ENCODE measurements around the gene RMI1. TPM values are rescaled to one million over a fixed set of nuclear protein-coding genes. Genes with fewer than 3 reads are reported as not detected.

RMI1 gene
- total and polyA plus RNA-seq, 2 donors from 2014 or later, result 2.9 to 6.2 TPM

DNA sequence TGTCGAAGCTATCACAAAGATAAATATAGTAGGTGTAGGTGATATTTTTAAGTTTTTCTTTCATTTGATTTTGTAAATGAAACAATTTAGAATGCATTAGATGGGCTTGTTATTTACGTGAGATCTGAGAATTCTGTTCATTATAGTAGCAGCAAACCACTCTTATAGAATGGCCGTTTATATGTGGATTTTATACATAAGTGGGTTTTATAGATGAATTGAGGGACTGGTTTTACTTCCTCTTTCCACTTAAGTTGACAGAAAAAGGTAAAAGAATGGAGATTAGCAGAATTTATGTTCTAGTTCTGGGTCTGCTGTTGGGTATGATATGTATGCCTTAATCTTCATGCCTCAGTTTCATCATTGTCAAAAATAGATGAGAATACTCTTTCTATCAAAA, 5.6 kb downstream of the RMI1 start:
- Histone ChIP-seq H3K4me3 (ENCODE audit: low read length in 3 of 3) (no peak overlapping the region), H3K9ac (ENCODE audit: low read length in 3 of 3) (no peak overlapping the region), H3K27me3 (ENCODE audit: control insufficient read depth, insufficient read depth, low read length) (no peaks in the 10 kb centered on the region), H3K27ac (ENCODE audit: low read depth in 2 of 2, low read length in 2 of 2) (no peak overlapping the region), H3K36me3 (ENCODE audit: control insufficient read depth in 2 of 3, insufficient read depth in 3 of 3, low read length in 3 of 3) (no peaks in the 10 kb centered on the region), H3K4me1 (ENCODE audit: control insufficient read depth in 2 of 3, insufficient read depth in 2 of 3, low read depth in 1 of 3, low read length in 3 of 3) (no peaks in the 10 kb centered on the region), H3K9me3 (ENCODE audit: control insufficient read depth in 2 of 3, insufficient read depth in 1 of 3, low read length in 3 of 3) (no peaks in the 10 kb centered on the region)
- TF ChIP-seq, protein P1, sequence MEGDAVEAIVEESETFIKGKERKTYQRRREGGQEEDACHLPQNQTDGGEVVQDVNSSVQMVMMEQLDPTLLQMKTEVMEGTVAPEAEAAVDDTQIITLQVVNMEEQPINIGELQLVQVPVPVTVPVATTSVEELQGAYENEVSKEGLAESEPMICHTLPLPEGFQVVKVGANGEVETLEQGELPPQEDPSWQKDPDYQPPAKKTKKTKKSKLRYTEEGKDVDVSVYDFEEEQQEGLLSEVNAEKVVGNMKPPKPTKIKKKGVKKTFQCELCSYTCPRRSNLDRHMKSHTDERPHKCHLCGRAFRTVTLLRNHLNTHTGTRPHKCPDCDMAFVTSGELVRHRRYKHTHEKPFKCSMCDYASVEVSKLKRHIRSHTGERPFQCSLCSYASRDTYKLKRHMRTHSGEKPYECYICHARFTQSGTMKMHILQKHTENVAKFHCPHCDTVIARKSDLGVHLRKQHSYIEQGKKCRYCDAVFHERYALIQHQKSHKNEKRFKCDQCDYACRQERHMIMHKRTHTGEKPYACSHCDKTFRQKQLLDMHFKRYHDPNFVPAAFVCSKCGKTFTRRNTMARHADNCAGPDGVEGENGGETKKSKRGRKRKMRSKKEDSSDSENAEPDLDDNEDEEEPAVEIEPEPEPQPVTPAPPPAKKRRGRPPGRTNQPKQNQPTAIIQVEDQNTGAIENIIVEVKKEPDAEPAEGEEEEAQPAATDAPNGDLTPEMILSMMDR (IDR thresholded peaks at IDR 0.05; ENCODE audit: borderline replicate concordance, extremely low read depth, insufficient read depth), result no peak
- no peak for FAIRE-seq
- no peak for DNase-seq
- intact Hi-C loops (cut with DNase I), result no loop called here

- Histone ChIP-seq H3K4me1 (ENCODE audit: control insufficient read depth in 2 of 3, insufficient read depth in 2 of 3, low read depth in 1 of 3, low read length in 3 of 3) (no peaks in the 10 kb centered on the region), H3K36me3 (ENCODE audit: control insufficient read depth in 2 of 3, insufficient read depth in 3 of 3, low read length in 3 of 3) (no peaks in the 10 kb centered on the region), H3K27me3 (ENCODE audit: control insufficient read depth, insufficient read depth, low read length) (no peaks in the 10 kb centered on the region), H3K9me3 (ENCODE audit: control insufficient read depth in 2 of 3, insufficient read depth in 1 of 3, low read length in 3 of 3) (no peaks in the 10 kb centered on the region), H3K27ac (ENCODE audit: low read depth in 2 of 2, low read length in 2 of 2) (no peak overlapping the region), H3K4me3 (ENCODE audit: low read length in 3 of 3) (no peak overlapping the region), H3K9ac (ENCODE audit: low read length in 3 of 3) (no peak overlapping the region)
- intact Hi-C loops (cut with DNase I), result no loop called here
- no peak for DNase-seq
- TF ChIP-seq, protein P1 (IDR thresholded peaks at IDR 0.05; ENCODE audit: borderline replicate concordance, extremely low read depth, insufficient read depth), result no peak
- FAIRE-seq, result no peak
Observed at GRCh38 chr9:83986765-83987401, 6.3 kb downstream of the RMI1 start.

GRCh38 chr9:83987402-83987791, 6.8 kb downstream of the RMI1 start:
- no peaks in the 10 kb centered on the region for H3K36me3 ChIP-seq (ENCODE audit: control insufficient read depth in 2 of 3, insufficient read depth in 3 of 3, low read length in 3 of 3)
- H3K9ac ChIP-seq (ENCODE audit: low read length in 3 of 3), result no peak overlapping the region
- H3K4me3 ChIP-seq (ENCODE audit: low read length in 3 of 3), result no peak overlapping the region
- DNase-seq (no peak), FAIRE-seq (no peak)
- TF ChIP-seq, protein P1 (IDR thresholded peaks at IDR 0.05; ENCODE audit: borderline replicate concordance, extremely low read depth, insufficient read depth), result no peak
- H3K27me3 ChIP-seq (ENCODE audit: control insufficient read depth, insufficient read depth, low read length), result no peaks in the 10 kb centered on the region
- intact Hi-C loops (cut with DNase I), result no loop called here
- H3K9me3 ChIP-seq (ENCODE audit: control insufficient read depth in 2 of 3, insufficient read depth in 1 of 3, low read length in 3 of 3), result no peaks in the 10 kb centered on the region
- no peak overlapping the region for H3K27ac ChIP-seq (ENCODE audit: low read depth in 2 of 2, low read length in 2 of 2)
- H3K4me1 ChIP-seq (ENCODE audit: control insufficient read depth in 2 of 3, insufficient read depth in 2 of 3, low read depth in 1 of 3, low read length in 3 of 3), result no peaks in the 10 kb centered on the region

GRCh38 chr9:83988411-83988810, 7.8 kb downstream of the RMI1 start:
- Histone ChIP-seq H3K4me3 (ENCODE audit: low read length in 3 of 3) (no peak overlapping the region), H3K27me3 (ENCODE audit: control insufficient read depth, insufficient read depth, low read length) (no peaks in the 10 kb centered on the region), H3K9me3 (ENCODE audit: control insufficient read depth in 2 of 3, insufficient read depth in 1 of 3, low read length in 3 of 3) (no peaks in the 10 kb centered on the region), H3K9ac (ENCODE audit: low read length in 3 of 3) (no peak overlapping the region), H3K4me1 (ENCODE audit: control insufficient read depth in 2 of 3, insufficient read depth in 2 of 3, low read depth in 1 of 3, low read length in 3 of 3) (no peaks in the 10 kb centered on the region), H3K36me3 (ENCODE audit: control insufficient read depth in 2 of 3, insufficient read depth in 3 of 3, low read length in 3 of 3) (no peaks in the 10 kb centered on the region), H3K27ac (ENCODE audit: low read depth in 2 of 2, low read length in 2 of 2) (no peak overlapping the region)
- FAIRE-seq, result no peak
- TF ChIP-seq, protein P1 (IDR thresholded peaks at IDR 0.05; ENCODE audit: borderline replicate concordance, extremely low read depth, insufficient read depth), result no peak
- intact Hi-C loops (cut with DNase I), result no loop called here
- DNase-seq, result no peak

Measured in kidney (tissue), 14 donors.